Measurements from ENCODE around the gene PTPRE.

PTPRE gene

DNA sequence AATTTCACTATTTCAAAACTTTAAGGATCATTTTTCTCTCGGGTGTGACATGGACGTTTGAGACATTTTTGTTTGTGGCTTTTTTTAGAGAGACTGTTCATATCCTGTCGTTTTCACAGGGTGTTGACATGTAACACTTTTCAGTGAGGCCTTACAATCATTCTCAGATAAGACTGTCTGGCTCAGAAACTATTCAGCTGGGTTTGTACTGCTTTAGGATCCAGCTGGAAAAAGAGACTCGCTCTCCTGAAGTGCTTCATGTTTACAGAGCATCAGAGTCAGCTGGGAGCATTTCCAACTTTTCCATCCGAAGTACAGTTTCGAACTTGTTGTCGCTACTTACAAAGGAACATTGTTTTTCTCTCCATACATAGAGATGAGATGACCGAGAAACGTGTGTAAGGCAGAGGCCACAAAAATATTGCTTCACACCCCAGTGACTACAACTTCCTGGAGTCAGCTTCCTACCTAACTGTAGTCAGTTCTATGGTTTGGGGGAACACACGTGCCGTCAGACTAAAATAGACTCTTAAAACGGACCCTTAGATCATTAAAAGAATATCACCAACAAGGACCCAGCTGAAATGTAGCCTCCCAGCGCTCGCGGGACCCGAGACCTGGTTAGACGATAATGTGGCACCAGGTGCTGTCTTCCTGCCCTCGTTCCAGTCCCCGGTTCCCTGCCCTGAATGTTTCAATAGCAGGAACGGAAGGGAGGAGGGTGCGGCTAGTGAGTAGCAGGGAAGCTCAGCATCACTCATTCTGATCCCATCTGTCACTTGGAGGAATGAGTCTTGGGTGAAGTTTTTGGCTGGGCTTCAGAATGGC, 141.3 kb downstream of the PTPRE start:
- no peak for DNase-seq

DNA sequence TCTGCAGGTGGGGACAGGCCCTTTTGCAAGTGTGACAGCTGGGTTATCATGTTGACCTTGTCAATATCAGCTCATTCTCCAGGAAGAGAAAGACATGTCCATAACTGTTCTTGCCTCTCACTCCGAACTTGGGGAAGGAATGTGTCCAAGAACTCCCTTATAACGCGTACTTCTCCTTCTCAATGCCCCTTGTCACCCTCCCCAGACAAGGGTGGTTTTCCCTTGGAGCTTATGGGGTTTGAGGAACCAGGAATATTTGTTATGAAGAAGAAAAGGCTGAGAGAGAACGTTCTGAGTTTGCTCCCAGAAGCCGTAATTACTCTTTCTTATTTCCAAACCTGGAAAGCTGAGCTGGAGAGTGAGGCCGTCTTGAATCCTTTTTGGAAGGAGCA, 141.9 kb downstream of the PTPRE start:
- no peak for DNase-seq

DNA sequence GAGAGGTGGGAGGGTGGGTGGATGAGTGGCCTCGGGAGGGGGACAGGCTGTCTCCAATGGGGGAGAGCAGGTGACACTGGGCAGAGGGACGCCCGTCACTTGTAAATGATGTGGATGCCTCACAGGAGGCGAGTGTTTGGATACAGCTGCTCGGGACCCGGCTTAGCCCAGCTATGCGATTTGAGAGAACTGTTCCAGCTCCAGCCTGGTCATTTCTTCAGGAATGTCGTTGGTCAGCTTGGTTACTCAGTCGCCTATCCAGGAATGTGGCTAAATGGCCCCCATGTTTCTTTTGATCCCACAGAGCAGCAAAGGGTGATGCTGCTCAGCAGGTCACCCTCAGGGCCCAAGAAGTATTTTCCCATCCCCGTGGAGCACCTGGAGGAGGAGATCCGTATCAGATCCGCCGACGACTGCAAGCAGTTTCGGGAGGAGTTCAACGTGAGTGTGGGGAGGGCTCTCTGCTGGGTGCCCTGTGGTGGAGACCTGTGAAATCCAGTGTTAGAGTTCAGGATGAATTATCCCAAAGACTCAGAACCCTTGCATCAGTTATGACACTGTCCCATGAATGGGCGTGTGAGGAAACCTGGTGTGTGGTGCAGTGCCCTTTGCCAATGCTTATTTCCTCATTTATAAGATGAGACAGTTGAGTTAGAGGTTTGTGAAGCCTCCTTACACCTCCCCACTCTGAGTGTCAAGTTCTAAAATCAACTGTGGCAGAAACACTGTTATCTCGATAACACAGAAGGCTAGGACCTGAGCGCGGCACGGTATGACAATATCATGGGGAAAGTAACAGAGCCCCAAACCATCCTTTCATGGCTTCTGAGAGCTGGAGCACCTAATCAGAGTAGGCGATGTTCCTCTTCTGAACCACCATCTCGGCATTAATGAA, 142.6 kb downstream of the PTPRE start:
- DNase-seq, result no peak

DNA sequence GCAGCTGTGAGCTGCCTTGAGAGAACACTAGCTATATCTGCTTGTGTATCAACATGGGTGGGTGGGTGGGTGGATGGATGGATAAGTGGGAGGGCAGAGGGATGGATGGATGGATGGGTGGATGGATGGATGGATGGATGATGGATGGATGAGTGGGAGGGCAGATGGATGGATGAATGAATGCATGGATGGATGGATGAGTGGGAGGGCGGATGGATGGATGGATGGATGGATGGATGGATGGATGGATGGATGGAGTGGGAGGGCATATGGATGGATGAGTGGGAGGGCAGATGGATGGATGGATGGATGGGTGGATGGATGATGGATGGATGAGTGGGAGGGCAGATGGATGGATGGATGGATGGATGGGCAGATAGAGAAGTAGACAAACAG, 143.2 kb downstream of the PTPRE start:
- no peak for DNase-seq

DNA sequence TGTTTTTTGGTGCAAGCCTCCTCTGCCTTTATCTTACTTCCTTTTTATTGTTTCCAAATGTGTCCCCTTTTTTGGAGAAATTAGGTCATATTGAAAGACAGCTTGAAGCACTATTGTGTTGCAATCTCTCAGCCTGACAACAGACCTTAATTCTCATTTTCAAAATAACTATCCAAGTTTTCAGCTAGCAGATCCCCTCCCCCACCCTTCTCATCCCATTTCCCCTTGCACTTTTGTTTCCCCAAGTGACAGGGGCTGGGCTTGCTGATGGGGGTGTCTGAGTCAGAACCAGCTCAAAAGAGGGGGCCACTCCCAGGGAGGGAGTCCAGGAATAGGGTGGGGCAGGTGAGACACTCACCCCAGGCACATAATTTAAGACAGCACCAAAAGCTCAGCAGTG, 144.0 kb downstream of the PTPRE start:
- no peak for DNase-seq

DNA sequence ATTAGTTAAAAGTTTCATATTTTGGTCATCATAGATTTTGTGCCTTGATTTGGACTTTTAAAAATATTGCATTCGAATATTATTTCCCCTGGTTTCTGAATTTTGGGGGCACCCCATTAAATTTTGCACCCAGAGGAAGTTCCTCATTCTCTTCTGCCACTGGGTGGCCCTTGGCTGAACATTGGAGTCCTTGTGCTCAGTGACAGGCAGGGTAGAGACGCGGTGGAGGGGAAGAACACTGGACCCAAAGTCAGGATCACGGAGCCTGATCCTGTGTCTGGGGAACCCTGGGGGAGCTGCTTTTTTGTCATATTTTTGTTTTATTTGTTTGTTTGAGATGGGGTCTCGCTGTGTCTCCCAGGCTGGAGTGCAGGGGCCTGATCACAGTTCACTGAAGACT, 144.6 kb downstream of the PTPRE start:
- no peak for DNase-seq

DNA sequence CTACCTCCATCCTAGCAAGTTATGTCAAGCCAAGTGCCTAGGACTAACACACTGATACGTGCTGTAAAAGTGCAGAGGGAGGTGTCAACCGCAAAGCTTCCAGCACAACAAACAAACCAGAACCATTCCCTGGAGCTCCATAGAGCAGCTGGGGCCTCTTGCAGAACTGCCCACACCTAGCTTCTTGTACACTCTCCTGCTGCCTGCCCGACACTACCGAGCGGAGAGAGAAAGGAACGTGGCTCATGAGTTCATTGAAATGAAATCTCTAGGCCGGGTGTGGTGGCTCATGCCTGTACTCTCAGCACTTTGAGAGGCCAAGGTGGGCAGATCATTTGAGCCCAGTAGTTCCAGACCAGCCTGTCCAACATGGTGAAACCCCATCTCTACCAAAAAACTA, 145.8 kb downstream of the PTPRE start:
- no peak for DNase-seq

DNA sequence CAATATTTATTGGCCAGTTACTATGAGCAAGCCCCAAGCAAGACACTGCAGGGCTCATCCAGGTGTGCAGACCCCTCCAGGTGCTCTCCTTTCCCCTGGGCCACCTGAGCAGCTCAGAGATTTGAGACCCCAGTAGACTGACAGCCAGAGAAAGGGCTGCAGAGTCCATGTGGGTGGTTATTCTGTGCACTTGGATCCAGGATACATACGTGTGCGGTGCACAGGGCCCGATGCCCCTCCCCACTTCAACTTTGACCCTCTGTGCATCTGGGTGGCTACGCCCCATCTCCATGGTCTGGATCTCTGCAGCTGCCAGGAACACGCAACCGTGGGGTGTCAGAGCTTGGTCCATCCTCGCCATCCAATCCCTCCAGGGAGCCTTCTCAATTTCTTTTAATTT, 146.5 kb downstream of the PTPRE start:
- no peak for DNase-seq

DNA sequence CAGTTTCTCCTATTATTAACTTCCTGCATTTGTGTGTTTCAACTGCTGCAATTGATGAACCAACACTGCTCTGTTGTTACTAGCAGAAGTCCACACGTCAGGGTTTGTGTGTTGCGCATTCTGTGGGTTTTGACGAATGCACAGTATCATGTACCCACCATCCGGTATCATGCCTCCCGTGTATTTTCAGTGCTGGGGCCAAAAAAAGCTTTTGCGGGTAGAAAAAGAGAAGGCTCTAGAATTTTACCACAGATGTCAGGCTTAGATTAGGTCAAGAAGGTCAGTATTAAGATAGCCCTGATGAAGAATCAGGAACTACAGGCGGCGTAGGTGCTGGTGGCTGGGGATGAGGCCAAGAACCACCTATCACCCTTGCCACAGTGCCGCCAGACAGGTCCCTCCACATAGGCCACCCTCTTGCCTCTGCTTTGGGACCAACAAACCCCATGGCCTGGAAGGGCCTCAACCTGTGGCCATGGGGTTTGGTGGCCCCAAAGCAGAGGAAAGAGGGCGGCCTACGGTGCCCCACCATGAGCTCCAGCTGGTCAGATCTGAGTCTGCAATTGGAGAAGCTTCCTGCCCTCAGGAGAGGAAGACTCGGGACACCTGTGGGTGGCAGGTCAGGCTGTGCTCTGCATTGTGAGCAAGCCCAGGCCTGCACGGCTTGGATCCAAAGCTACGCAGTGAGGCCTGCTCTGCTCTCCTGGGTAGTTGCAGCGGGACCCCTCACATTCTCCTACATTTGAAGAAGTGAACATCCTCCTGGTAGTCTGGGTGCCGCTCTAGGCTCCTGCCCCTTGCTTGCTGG, 147.5 kb downstream of the PTPRE start:
- no peak for DNase-seq

DNA sequence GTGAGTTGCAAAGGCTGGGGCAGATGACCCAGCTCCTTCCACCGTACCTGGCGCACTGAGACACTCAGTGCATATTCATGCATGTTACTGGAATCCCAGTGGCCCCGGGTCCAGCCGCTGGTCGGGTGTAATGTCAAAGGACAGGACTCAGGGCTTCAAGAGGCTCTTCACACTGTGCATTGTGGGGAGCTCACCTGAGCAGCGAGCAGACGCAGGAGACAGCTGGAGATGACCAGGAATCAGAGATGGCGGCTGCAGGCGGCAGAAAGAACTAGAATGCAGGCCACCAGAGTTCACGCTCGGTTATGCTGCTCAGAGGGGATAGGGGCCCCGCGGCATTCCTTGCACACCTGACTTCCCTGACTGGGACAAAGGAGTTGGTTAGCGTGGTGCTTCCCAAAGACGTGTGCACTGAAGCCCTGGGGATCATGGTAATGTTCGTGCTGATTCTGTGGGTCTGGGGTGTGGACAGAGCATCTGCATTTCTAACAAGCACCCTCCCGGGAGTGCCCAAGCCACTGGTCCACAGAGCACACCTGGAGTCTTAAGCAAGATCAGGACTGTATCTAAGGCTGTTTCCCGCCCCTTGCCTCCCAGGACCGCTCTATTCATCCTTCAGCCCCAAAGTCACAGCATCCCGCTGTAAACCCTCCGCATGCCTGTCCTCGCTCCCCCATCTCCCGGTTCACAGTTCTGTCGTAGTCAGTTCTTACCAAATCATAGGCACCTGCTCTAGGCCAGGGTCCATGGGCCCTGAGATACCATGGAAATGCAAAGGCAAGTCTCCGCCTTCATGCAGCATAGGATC, 148.4 kb downstream of the PTPRE start:
- DNase-seq, result no peak

DNA sequence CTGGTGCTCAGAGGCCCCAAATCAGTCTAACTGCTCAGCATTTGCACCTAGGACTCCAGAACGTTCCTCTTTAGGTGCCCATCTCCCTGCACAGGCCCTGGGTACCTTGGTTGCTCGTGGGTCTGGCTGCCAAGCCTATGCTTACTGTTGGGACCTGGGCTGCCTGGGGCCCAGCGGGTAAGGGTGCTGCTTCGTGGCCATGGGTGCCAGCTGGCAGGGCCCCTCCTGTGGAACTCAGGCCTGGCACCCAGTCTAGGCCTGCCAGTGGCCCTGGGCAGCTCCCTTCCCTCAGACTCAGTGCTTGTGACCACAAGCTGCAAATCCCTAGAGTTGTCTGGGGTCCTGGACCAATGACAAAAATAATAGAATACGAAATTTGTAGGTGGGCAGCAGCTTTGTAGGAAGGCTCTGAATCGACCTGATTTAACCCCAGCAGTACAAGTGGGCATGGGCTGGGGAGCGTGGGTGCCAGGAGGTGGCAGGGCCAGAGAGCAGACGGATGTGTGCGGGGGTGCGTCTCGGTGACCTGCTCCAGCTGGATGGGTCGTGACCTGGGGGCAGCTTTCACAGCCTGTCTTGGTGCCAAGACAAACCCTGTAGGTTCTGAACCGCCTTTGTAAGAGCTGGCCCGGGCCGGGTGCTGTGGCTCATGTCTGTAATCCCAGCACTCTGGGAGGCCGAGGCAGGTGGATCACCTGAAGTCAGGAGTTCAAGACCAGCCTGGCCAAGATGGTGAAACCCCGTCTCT, 149.6 kb downstream of the PTPRE start:
- no peak for DNase-seq

DNA sequence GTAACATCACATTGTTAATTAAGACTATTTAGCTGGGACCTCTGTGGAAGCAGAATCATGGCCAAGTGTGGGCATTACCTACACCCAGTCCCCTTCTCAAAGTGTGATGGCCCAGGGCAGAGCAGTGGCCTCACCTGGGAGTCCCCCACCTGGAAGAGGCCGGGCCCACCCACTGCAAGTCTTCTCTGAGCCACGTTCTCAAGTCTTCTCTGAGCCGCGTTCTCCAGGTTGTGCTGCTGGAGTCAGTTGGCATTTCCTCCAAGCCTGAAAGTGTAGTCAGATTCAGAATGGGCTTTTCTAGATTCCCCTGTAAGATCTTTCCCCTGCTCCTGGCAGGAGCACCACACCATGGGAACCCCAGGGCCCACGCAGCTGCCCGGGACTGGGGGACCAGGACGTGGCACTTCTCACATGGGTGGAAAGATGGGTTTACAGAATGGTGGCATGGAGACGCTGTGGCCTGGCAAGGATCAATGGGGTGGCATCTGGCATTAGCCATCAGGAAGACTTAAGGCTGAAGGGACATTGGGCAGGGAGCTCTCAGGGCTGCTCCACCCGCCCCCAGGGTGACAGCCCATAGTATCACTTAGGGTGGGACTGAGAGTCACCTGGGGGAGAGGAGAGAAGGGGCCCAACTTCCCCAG, 151.3 kb downstream of the PTPRE start:
- DNase-seq, result no peak

DNA sequence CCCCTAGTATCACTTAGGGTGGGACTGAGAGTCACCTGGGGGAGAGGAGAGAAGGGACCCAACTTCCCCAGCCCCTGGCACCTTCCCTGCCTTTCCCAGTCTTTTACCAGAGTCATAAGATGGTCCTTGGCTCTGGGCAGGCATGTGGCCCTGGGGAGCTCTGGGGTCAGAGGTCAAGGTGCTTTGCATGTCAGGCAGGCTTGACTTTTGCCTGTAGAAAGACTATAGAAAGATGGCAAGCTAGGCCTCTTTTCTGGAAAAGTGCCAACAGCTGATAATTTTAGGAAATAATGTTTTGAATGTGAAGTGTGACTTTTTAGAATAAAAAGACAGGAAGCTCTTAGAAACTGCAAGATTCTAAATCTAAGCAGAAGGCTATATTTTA, 151.8 kb downstream of the PTPRE start:
- DNase-seq, result no peak

DNA sequence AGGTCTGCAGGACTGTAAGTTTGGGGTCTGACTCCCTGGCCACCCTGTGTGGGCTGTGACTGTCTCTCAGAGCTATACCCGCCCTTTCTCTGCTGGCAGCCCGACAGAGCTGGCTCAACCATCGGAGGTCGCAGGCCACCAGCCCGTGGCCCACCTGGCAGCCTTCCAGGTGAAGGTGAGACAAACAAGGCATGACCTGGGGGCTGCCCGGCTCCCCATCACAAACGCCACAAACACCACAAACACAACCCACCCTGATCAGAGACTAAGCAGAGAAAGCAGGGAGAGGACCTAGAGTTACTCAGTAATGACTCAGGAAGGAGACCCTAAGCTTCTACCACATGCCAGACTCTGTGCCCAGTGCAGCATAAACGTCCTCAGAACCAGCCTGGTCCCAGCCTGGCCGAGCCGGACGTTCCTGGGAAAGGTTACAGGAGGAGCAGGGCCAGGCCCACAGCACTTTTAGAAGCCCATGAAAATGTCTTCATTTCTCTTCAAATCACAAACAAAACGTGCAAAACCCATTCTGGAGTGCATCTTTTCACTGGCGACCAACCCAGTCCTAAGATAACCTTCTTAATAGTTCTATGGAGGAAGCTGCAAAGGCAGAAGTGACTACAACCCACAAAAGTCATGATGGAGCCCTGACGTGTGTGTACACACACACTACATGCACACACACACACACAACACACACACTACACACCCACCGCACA, 152.5 kb downstream of the PTPRE start:
- no peak for DNase-seq

DNA sequence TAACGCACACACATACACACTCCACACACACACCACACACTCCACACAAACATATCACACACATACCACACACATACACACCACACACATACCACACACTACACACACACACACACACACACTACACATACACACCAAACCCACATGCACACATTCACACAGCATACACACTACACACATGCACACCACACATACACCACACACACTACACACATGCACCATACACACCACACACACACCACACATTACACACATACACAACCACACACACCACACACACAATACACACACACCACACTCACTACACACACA, 153.0 kb downstream of the PTPRE start:
- DNase-seq, result no peak

DNA sequence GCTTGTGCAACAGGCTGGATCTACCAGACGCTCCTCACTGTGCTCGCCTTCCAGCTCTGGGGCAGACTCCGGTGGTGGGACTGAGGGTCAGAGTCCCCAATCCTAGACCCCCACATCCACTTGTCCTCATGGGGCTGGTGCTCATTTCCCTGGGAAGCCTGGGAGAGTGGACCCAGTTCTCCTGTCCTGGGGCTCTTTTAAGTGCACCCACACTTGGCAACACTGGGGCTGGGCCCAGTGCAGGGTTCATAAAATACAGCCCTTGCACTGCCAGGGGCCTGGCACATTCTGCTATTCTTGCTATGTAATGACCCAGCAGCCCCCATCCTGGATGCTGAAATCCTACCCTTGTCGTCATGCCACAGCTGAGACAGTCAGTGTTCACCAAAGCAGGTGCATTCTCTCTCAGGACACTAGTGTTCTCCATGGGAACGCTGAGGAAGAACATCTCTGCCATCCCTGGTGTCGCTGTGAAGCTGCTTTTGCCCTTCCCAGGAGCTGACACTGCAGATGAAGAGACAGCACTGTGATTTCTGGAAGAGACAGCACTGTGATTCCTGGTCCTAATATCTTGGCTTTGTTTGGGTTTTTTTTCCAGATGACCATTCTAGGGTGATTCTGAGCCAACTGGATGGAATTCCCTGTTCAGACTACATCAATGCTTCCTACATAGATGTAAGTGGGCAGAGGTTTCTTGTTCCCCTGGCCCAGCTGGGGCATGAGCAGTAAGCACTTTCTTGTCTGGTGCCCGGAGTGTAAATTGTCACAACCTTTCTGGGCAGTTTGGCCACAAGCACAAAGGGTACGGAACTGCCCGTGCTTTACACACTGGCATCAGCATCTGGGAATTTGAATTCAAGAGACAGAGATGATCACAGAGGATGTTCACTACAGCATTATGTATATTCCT, 153.7 kb downstream of the PTPRE start:
- no peak for DNase-seq

DNA sequence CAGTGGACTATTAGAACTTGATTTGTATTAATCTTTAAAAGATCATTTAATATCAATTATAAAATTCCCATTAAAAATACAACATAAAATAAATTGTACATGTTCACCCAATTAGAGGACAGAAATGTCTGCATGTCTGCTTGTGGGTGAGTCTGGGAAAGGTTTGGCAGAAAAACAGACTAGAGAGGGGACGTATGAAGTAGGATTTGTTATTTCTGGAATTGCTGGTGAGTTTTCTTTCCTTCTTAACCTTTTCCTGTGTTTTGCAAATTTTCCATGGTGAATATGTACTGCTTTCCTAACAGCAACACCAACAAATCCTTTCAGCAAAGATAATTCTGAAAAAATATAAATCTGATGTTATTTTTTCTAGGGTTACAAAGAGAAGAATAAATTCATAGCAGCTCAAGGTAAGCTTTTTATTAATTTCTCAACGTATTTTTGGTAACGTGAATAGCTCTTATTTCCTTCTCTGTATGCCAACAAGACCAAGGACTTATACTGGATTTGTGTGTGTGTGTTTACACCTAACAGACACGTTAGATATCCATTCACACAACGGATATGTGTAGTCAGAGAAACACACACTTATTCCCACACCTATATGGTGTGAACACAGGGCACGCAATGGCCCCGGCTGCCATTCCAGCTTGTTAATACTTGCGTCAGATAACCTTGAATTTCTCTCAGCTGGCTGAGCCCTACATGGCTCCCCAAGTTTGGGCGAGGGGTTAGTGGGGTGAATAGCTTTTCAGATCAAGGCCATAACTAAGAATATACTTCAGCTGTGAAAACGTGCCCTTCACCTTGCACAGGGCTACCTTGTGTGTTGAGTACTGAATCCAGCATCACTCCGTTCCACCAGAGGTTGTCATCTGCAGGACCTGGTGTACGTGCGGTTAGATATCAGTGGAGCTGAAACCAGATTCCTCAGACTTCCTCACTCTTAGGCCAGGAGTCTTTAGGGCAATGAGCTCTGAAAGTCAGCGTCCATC, 154.7 kb downstream of the PTPRE start:
- no peak for DNase-seq

DNA sequence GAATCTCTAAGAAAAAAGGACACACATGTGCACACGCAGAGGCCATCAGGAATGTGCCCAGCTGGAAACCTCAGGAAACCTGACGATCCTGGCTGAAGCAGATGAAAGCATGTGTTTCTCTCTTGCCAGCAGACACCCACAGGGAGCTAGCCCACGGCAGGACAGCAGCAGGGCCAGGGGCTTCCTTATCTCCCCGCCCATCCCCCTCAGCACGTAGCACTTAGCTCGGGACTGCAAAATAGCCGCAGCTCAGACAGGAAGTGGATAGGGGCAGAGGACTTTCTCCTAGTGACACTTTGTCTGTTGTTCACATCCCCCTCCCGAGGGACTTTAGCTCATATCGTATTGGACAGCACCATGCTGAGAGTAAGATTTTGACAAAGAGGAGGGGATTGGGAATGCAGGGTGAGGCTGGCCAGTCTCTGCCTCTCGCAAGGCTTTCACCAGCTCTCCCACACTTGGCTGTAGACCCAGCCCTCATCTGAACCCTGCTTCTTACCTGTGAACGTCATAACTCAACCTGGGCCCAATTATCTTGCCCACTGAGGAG, 155.5 kb downstream of the PTPRE start:
- DNase-seq, result no peak
